ENCODE results near the gene RAB31. TPM values are rescaled to one million over a fixed set of nuclear protein-coding genes. Genes with fewer than 3 reads are reported as not detected.
"Not testable (repeated sequence)": the region's sequence is repeated elsewhere in the genome, so short reads cannot be mapped to it uniquely, and the experiment has no call there.

RAB31 gene
- total and polyA plus RNA-seq, 5 experiments from 2014 or later = 0.74 to 2.2 (median 1.3) TPM

DNA sequence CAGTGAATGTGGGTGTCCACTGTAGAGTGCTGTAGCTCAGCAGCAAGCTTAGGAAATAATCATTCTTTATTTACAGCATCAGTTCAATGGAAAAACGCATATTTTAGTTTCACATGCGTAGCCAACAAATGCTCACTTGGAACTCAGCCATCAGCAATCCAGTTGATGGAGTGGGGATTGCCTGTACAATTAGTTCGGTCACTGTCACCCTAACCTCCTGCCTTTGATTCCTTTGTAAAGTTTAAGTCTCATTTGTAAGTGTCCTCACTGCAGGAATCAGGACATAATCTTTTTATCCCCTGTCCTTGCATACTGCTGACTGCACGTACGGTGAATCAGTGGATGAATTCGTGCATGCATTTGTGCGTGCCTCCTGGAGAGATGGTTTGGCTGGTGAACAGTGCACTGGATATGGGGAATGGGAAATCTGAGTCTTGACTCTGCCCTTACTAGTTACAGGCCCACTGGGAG lies 55.9 kb downstream of the RAB31 start:
- no peak for ATAC-seq
- POLR2A ChIA-PET = no interaction called here
- no peaks in the 10 kb centered on the region for H3K36me3 Mint-ChIP-seq
- DNase-seq = no peak
- H3K27ac Mint-ChIP-seq = no peak overlapping the region
- H3K27me3 Mint-ChIP-seq = peaks cover 0 to 16% (median 0%) of the 10 kb centered on the region in 5 donors
- peaks cover 0 to 3% (median under 1%) of the 10 kb centered on the region in 4 donors for H3K4me1 Mint-ChIP-seq
- peaks cover 0 to 3% (median 0%) of the 10 kb centered on the region in 9 donors for H3K9me3 Mint-ChIP-seq
- H3K4me3 Mint-ChIP-seq = no peak overlapping the region

DNA sequence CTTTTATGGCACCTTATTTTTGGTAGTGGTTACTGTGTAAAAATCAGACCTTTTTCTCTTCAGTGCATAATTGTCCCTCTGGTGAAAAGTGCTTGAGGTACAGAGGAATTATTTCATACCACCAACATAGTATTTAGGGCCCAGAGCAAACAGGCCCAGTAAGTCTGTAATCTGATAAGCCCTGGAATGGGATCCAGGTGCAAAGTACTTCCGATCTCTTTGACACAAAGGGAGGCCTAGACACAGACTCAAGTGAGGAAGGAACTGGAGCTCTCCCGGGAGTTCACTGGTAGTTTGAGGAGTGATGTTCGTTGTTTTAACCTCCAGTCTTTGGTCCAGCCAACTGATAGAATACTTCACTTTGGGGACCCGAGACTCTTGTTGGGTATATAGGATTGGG lies 57.4 kb downstream of the RAB31 start:
- Mint-ChIP-seq H3K4me1 (peaks cover 0 to 5% (median 0%) of the 10 kb centered on the region in 4 donors), H3K4me3 (no peak overlapping the region), H3K9me3 (peaks cover 0 to 3% (median 0%) of the 10 kb centered on the region in 9 donors), H3K36me3 (no peaks in the 10 kb centered on the region), H3K27me3 (peaks cover 0 to 16% (median 2%) of the 10 kb centered on the region in 5 donors), H3K27ac (no peak overlapping the region)
- POLR2A ChIA-PET = no interaction called here
- DNase-seq = no peak
- no peak for ATAC-seq

DNA sequence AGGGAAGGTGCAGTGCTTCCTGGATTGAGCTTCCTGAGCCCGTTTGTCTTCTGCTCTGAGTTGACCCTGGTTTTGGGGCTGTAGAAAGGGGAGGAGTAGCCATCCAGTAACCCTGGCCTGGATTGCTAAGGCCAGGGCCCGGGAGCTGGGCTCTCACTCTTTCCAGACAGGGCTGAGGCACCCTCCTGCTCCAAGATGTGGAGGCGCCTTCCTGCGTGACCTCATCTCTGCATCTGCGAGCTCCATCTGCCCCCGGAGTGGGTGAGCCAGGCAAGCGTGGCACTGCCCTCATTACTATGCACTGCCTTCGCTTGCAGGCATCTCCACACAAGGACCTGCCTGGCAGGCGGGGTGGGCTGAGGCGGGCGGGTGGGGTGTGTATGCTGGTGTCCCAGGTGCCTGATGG lies 58.0 kb downstream of the RAB31 start:
- Mint-ChIP-seq H3K27ac (no peak overlapping the region), H3K4me1 (peaks cover 0 to 3% (median 0%) of the 10 kb centered on the region in 4 donors), H3K9me3 (peaks cover 0 to 3% (median 0%) of the 10 kb centered on the region in 9 donors), H3K36me3 (no peaks in the 10 kb centered on the region), H3K4me3 (no peak overlapping the region), H3K27me3 (peaks cover 0 to 10% (median 2%) of the 10 kb centered on the region in 5 donors)
- no peak for DNase-seq
- POLR2A ChIA-PET = no interaction called here
- ATAC-seq = no peak

DNA sequence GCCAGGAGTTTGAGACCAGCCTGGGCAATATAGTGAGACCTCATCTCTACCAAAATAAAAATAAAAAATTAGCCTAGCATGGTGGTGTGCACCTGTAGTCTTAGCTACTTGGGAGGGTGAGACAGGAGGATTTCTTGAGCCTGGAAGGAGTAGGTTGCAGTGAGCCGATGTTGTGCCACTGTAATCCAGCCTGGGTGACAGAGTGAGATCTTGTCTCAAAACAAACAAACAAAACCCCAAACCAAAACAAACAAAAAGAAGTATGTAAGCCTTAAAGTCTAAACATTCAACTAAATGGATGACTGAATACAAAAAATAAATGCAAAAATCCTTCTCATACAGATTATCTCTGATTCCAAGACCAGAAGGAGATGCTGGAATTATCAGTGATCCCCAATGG lies 58.6 kb downstream of the RAB31 start:
- no peak overlapping the region for H3K27ac Mint-ChIP-seq
- ATAC-seq (no peak), DNase-seq (no peak)
- H3K36me3 Mint-ChIP-seq = no peaks in the 10 kb centered on the region
- peaks cover 0 to 3% (median 0%) of the 10 kb centered on the region in 9 donors for H3K9me3 Mint-ChIP-seq
- peaks cover 1 to 14% (median 4%) of the 10 kb centered on the region in 5 donors for H3K27me3 Mint-ChIP-seq
- peaks cover 0 to 8% (median 3%) of the 10 kb centered on the region in 4 donors for H3K4me1 Mint-ChIP-seq
- POLR2A ChIA-PET = no interaction called here
- no peak overlapping the region for H3K4me3 Mint-ChIP-seq

DNA sequence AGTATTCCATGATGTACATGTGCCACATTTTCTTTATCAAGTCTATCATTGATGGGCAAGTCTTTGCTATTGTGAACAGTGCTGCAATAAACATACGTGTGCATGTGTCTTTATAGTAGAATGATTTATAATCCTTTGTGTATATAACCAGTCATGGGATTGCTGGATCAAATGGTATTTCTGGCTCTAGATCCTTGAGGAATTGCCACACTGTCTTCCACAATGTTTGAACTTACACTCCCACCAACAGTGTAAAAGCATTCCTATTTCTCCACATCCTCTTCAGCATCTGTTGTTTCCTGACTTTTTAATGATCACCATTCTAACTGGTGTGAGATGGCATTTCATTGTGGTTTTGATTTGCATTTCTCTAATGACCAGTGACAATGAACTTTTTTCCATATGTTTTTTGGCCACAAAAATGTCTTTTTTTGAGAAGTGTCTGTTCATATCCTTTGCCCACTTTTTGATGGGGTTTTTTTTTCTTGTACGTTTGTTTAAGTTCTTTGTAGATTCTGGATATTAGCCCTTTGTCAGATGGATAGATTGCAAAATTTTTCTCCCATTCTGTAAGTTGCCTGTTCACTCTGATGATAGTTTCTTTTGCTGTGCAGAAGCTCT lies 60.1 kb downstream of the RAB31 start:
- H3K27ac Mint-ChIP-seq, DNase-seq, H3K4me3 Mint-ChIP-seq, ATAC-seq, POLR2A ChIA-PET, H3K36me3 Mint-ChIP-seq, H3K9me3 Mint-ChIP-seq: not testable (repeated sequence)
- Mint-ChIP-seq H3K27me3 (peaks cover 7 to 25% (median 13%) of the 10 kb centered on the region in 5 donors), H3K4me1 (peaks cover 0 to 14% (median 5%) of the 10 kb centered on the region in 4 donors)

DNA sequence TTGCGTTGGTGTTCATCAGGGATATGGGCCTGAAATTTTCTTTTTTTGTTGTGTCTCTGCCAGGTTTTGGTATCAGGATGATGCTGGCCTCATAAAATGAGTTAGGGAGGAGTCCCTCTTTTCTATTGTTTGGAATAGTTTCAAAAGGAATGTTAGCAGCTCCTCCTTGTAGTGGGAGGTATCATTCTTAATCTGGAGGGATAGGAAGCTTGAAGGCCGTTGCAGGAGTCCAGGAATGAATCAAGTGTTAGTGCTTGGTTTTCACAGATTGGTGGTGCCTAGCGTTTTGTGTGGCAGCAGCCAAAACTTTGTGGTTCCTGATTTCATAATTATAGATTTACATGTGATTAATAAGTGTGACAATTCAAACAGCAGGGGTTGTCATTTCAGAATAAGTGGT lies 62.0 kb downstream of the RAB31 start:
- Mint-ChIP-seq H3K27me3 (peaks cover 9 to 25% (median 14%) of the 10 kb centered on the region in 5 donors), H3K4me1 (peaks cover 0 to 16% (median 5%) of the 10 kb centered on the region in 4 donors)
- H3K36me3 Mint-ChIP-seq, H3K9me3 Mint-ChIP-seq, ATAC-seq, H3K4me3 Mint-ChIP-seq, H3K27ac Mint-ChIP-seq, POLR2A ChIA-PET, DNase-seq: not testable (repeated sequence)

DNA sequence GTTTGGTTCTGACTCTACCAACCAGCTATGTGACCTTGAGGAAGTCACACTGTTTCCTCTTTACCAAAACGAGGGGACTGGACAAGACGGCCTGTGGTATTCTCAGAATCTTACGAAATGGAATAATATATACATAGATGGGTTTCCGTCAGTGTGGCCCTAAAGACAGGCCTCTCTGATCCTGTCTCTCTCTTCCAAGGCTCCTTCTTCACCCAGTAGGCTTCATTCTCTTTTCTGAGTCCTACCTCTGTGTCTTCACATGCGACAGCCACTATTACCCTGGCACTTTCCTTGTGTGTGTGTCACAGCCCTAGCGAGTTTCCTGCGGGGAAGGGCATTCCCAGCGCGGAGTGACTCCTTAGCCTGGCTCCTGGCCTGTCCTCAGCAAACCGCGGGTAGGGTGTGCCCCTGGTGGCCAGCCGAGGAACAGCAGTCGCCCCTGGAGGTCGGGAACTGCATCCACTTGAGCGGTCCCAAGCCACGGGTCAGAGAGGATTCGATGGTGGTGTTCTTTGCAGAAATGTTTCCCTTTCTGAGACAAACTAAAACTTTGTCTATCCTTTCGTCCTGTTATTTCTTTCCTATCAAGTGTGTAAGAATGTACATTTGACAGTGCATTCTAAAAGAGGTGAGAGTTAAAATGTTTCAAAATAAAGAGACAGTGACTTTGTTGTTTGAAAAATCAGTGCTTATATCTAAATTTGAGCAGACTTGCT lies 63.3 kb downstream of the RAB31 start:
- peaks cover 0 to 19% (median 5%) of the 10 kb centered on the region in 4 donors for H3K4me1 Mint-ChIP-seq
- peaks cover 13 to 25% (median 18%) of the 10 kb centered on the region in 5 donors for H3K27me3 Mint-ChIP-seq
- DNase-seq (peak in 7 of 10 donors; percentile 11 to 40 (median 29)), ATAC-seq (peak in 1 of 2 donors; percentile 27)
- H3K4me3 Mint-ChIP-seq = no peak overlapping the region
- H3K36me3 Mint-ChIP-seq = no peaks in the 10 kb centered on the region
- H3K9me3 Mint-ChIP-seq = no peaks in the 10 kb centered on the region
- POLR2A ChIA-PET = no interaction called here
- H3K27ac Mint-ChIP-seq = no peak overlapping the region

DNA sequence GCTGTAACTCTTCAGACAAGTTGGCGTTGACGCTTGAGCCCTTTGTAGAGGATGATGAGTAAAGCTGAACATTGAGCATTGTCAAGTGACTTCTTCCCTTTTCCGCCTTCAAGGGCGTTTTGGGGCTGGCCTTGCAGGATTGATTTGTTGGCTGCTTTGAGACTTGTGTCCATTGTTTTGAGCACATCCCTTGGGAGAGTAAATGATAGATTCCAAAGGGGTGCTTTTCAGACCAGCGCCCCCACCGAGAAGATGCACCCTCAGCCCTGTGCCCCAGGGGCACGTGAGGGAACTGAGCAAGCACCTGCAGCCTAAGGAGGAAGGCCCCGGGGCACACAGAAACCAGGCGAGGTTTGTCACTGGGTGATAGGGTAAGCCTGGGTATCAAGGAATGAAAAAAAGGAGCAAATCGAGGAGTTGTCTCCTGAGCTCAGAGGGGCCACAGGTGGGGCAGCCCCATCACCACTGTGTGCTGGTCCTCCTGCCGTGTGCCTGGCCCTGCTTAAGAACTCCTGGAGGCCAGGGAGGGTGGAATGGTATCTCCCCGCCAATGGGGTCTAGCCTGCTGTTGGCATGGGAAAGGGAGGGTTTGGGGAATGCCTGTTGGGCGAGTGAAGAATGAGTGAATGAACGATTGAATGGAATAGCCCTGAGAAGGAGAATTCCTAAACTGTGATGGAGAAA lies 64.0 kb downstream of the RAB31 start:
- Mint-ChIP-seq H3K27ac (peak overlapping the region in 2 of 10 donors; percentile 41 to 63), H3K27me3 (peaks cover 14 to 25% (median 19%) of the 10 kb centered on the region in 5 donors), H3K36me3 (no peaks in the 10 kb centered on the region), H3K4me1 (peaks cover 0 to 19% (median 5%) of the 10 kb centered on the region in 4 donors), H3K4me3 (no peak overlapping the region), H3K9me3 (no peaks in the 10 kb centered on the region)
- no peak for DNase-seq
- no peak for ATAC-seq
- POLR2A ChIA-PET = no interaction called here

DNA sequence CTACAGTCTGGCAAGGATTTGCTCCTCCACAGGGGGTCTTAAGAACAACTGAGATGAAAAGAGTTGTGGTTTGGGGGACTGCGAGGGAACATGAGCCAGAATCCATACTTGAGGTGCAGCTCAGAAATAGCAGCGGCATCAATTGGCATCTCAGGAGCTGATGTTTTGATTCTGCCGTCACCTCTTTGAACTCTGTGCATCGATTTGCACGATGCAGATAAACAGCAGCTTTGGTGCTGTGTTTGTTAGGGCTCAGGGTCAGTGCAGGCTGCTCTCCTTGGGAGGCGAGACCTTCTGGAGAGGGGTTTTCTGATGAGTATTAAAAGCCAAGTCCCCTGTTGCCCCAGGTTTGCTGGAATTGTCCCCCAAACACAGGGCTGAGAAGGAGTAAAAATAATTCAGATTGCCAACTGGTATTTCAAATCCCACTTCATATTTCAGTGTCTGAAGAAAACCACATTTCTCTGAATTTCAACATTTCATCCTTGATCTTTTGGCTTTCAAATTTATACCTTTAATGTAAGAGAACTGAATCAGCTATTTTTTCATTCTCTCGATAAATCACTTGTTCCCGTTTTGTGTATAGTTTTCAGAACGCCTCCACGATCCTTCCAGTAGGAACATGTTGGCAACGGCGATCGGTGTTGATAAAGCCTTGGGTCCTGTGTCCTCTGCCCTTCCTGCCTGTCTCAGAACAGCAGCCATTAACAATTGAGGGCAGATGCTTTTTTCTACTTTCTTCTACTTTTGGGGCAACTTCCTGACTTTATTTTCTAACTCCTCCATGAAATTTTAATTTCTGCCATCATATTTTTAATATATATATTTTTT lies 65.0 kb downstream of the RAB31 start:
- Mint-ChIP-seq H3K27ac (no peak overlapping the region), H3K4me1 (peaks cover 0 to 19% (median 5%) of the 10 kb centered on the region in 4 donors), H3K27me3 (peaks cover 16 to 25% (median 20%) of the 10 kb centered on the region in 5 donors), H3K9me3 (no peaks in the 10 kb centered on the region), H3K36me3 (no peaks in the 10 kb centered on the region), H3K4me3 (no peak overlapping the region)
- DNase-seq (no peak), ATAC-seq (no peak)
- POLR2A ChIA-PET = no interaction called here

DNA sequence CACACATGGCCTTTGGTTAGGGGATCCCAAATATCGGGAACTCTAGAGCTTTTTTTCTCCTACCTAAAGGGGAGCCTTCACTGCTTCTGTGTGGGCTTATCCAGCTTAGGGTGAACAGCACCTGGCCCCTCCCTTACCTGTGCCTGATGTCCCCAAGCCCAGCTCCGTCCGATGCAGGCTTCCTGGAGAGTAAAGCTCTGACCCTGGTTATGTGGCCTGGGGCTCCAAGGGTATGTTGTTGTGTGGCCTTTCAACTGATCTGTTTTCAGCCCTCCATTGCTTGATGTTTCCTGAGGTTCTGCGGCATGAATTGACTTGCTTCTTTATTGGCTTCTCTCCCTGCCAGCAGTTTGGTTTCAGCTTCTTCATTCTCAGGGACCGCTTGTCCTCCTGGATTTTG lies 66.0 kb downstream of the RAB31 start:
- ATAC-seq = no peak
- no peaks in the 10 kb centered on the region for H3K36me3 Mint-ChIP-seq
- POLR2A ChIA-PET = no interaction called here

DNA sequence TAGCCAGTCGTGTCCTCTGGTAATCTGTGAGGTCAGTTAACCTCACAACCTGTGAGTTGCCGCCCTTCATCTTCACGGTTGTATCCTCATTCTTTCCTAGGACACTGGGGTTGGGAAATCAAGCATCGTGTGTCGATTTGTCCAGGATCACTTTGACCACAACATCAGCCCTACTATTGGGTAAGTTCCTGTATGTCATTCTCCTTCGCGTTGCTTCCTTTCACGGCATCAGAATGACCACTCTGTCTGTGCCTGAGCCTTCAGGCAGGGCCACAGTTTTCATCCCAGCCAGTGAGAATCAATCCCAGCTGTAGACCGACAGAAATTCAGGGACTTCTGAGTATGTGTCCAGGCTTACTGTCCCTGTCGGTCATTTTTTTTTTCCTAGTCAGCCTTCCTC lies 67.1 kb downstream of the RAB31 start:
- no peak for DNase-seq
- H3K4me3 Mint-ChIP-seq = no peak overlapping the region
- peaks cover 0 to 16% (median 5%) of the 10 kb centered on the region in 4 donors for H3K4me1 Mint-ChIP-seq
- no peaks in the 10 kb centered on the region for H3K9me3 Mint-ChIP-seq
- H3K36me3 Mint-ChIP-seq = no peaks in the 10 kb centered on the region
- ATAC-seq = no peak
- peaks cover 13 to 22% (median 18%) of the 10 kb centered on the region in 5 donors for H3K27me3 Mint-ChIP-seq
- POLR2A ChIA-PET = no interaction called here
- H3K27ac Mint-ChIP-seq = no peak overlapping the region

More for the DNA sequence above, 66.0 kb downstream of the RAB31 start:
- H3K4me1 Mint-ChIP-seq = peaks cover 0 to 19% (median 5%) of the 10 kb centered on the region in 4 donors
- no peak overlapping the region for H3K4me3 Mint-ChIP-seq
- no peak for DNase-seq
- H3K9me3 Mint-ChIP-seq = no peaks in the 10 kb centered on the region
- H3K27ac Mint-ChIP-seq = no peak overlapping the region
- H3K27me3 Mint-ChIP-seq = peaks cover 14 to 25% (median 20%) of the 10 kb centered on the region in 5 donors

DNA sequence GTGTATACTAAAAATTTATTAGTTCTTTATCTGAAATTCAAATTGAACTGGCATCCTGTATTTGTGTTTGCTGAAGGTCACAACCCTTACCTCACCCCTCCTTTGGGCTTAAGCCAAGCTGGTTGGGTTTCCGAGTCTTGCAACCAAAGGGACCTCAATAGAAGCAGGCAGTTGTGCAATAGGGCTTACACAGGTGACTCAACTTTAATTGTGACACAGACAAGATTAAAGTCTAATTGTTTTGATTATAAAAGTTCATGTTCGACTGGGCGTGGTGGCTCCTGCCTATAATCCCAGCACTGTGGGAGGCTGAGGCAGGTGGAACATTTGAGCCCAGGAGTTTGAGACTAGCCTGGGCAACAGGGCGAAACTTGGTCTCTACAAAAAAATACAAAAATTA lies 71.5 kb downstream of the RAB31 start:
- DNase-seq (no peak), ATAC-seq (no peak)
- Mint-ChIP-seq H3K27ac (no peak overlapping the region), H3K4me1 (peaks cover 0 to 5% (median 0%) of the 10 kb centered on the region in 4 donors), H3K36me3 (no peaks in the 10 kb centered on the region), H3K4me3 (no peak overlapping the region), H3K27me3 (peaks cover 0 to 8% (median 7%) of the 10 kb centered on the region in 5 donors), H3K9me3 (no peaks in the 10 kb centered on the region)
- POLR2A ChIA-PET = no interaction called here
